K562 (cell line): ENCODE results near the gene HS3ST3B1. TPM values are rescaled to one million over a fixed set of nuclear protein-coding genes. Genes with fewer than 3 reads are reported as not detected.

Experiments used
- BHLHE40 ChIP-seq: IDR thresholded peaks from 2 replicates; pipeline ENCODE4 v1.6.1; 2011; ENCODE audit warnings: low read length, improper control_type of control experiment
- CBX3 ChIP-seq, 2 experiments: IDR thresholded peaks; 1 replicate in 1 of 2; 2 replicates in 1 of 2; pipeline ENCODE4 v1.6.1; 2012; ENCODE audit warnings: inconsistent platforms in 2 of 2, low read length in 2 of 2, borderline replicate concordance in 1 of 2, control low read depth in 1 of 2
- CCNT2 ChIP-seq: IDR thresholded peaks from 2 replicates; pipeline ENCODE4 v1.6.1; 2011; ENCODE audit warnings: borderline replicate concordance, low read depth, mild to moderate bottlenecking, moderate library complexity, mixed read lengths, low read length; ENCODE audit not compliant: insufficient read length; ENCODE audit errors: extremely low read depth
- E2F6 ChIP-seq, 2 experiments: IDR thresholded peaks; 2 replicates each; pipeline ENCODE4 v1.6.1; 2011; ENCODE audit warnings: borderline replicate concordance in 1 of 2, control low read depth in 1 of 2, low read depth in 1 of 2, low read length in 1 of 2, mild to moderate bottlenecking in 1 of 2, mixed read lengths in 1 of 2, moderate library complexity in 1 of 2; ENCODE audit not compliant: insufficient read depth in 1 of 2, insufficient read length in 1 of 2, poor library complexity in 1 of 2, severe bottlenecking in 1 of 2; ENCODE audit errors: extremely low read depth in 1 of 2
- HNRNPH1 ChIP-seq: fragments of 200-400 bp; formaldehyde crosslinking; optimal IDR thresholded peaks from 2 replicates; pipeline ENCODE3; 2017; ENCODE audit warnings: low read depth, mild to moderate bottlenecking, low read length, moderate library complexity
- HNRNPLL ChIP-seq: fragments of 200-400 bp; formaldehyde crosslinking; IDR thresholded peaks from 2 replicates; pipeline ENCODE4 v1.6.1; 2017; ENCODE audit warnings: low read length, low read depth, mild to moderate bottlenecking; ENCODE audit not compliant: poor library complexity, severe bottlenecking
- KDM5B ChIP-seq: fragments of 200-600 bp; sonication (generic); IDR thresholded peaks from 2 replicates; pipeline ENCODE4 v1.6.1; 2012; ENCODE audit warnings: low read depth, mild to moderate bottlenecking, moderate library complexity, low read length, control low read depth, inconsistent platforms; ENCODE audit not compliant: insufficient replicate concordance
- L3MBTL2 ChIP-seq: fragments of 450-650 bp; IDR thresholded peaks from 2 replicates; pipeline ENCODE4 v1.6.1; 2016; ENCODE audit warnings: mild to moderate bottlenecking, moderate library complexity
- NCOA6 ChIP-seq: fragments of 450-650 bp; IDR thresholded peaks from 2 replicates; pipeline ENCODE4 v1.6.1; 2017; ENCODE audit warnings: mild to moderate bottlenecking
- NR2C2 ChIP-seq, 2 experiments: fragments of 200-800 bp in 1 of 2; sonication (Bioruptor generic) in 1 of 2; sonication (generic) in 1 of 2; formaldehyde crosslinking in 1 of 2; IDR thresholded peaks; 2 replicates each; pipeline versions ENCODE4 v1.6.1 to v1.8.0; 2016 to 2022; ENCODE audit warnings: mild to moderate bottlenecking in 1 of 2, missing compliant biosample characterization in 1 of 2, missing genetic modification characterization in 1 of 2, missing genetic modification reagents in 1 of 2
- NRF1 ChIP-seq, 2 experiments: fragments of 450-650 bp; IDR thresholded peaks in 1 of 2; conservative IDR thresholded peaks in 1 of 2; 2 replicates each; pipeline ENCODE4 v1.6.1; 2014; ENCODE audit warnings: mild to moderate bottlenecking in 2 of 2
- POLR2G ChIP-seq: fragments of 200-400 bp; formaldehyde crosslinking; IDR thresholded peaks from 2 replicates; pipeline ENCODE4 v1.6.1; 2017; ENCODE audit warnings: low read depth, mild to moderate bottlenecking, antibody characterized with exemption, low read length, moderate library complexity
- RBBP5 ChIP-seq: fragments of 200-600 bp; sonication (generic); IDR thresholded peaks from 2 replicates; pipeline ENCODE4 v1.6.1; 2012; ENCODE audit warnings: borderline replicate concordance, mild to moderate bottlenecking, low read length, control low read depth, inconsistent platforms; ENCODE audit not compliant: insufficient read depth, poor library complexity, severe bottlenecking
- SOX6 ChIP-seq: fragments of 450-650 bp; IDR thresholded peaks from 2 replicates; pipeline ENCODE4 v1.6.1; 2014; ENCODE audit warnings: mild to moderate bottlenecking
- TAF9B ChIP-seq: fragments of 450-650 bp; IDR thresholded peaks from 2 replicates; pipeline ENCODE4 v1.6.1; 2018; ENCODE audit warnings: mild to moderate bottlenecking; ENCODE audit not compliant: partially characterized antibody
- XRCC4 ChIP-seq: IDR thresholded peaks from one replicate; pipeline ENCODE4 v1.6.1; 2011; ENCODE audit not compliant: insufficient read depth, insufficient read length; ENCODE audit errors: extremely low read depth
- ZBTB33 ChIP-seq: sonication (generic); formaldehyde crosslinking; IDR thresholded peaks from 2 replicates; pipeline ENCODE4 v1.8.1; 2023; ENCODE audit warnings: mild to moderate bottlenecking, missing genetic modification reagents
- ZNF24 ChIP-seq: fragments of 450-650 bp; IDR thresholded peaks from 2 replicates; pipeline ENCODE4 v1.6.1; 2016
- polyA plus RNA-seq, 8 experiments: library from polyadenylated mRNA; depleted of rRNA in 4 of 8; stranded (reverse) in 5 of 8; unstranded in 3 of 8; fragments of >200 nt; fragmentation: Nextera tagmentation in 2 of 8; fragmentation: Illumina TruSeq in 1 of 8; extraction: Ambion mirVana in 2 of 8; extraction: Trizol in 1 of 8; gene quantifications; 2 replicates each; pipeline versions ENCODE4 v1.2.1 to v1.2.3, GENCODE V29; 2011 to 2014; ENCODE audit warnings: inconsistent platforms in 1 of 8, missing spikeins in 1 of 8
- total RNA-seq, 7 experiments: library from RNA; depleted of rRNA in 6 of 7; stranded (reverse); fragments of >200 nt in 6 of 7; fragmentation: Illumina TruSeq in 2 of 7; extraction: Trizol in 2 of 7; gene quantifications; 2 replicates each; pipeline versions ENCODE4 v1.2.1 to v1.2.3, GENCODE V29; 2011 to 2021; ENCODE audit warnings: low replicate concordance in 1 of 7
- TF ChIP-seq, protein P1 (sequence below): sonication (generic); formaldehyde crosslinking; IDR thresholded peaks from 2 replicates; pipeline ENCODE4 v1.5.0; 2020; ENCODE audit warnings: missing genetic modification reagents
- TF ChIP-seq, protein P2 (sequence below): fragments of 450-650 bp; IDR thresholded peaks from 2 replicates; pipeline ENCODE4 v1.6.1; 2016; ENCODE audit warnings: antibody characterized with exemption

The HS3ST3B1 gene
- total and polyA plus RNA-seq, 9 of the 15 experiments (the other 6 are each of a cell fraction or from before 2014, with no cell fraction given): 1.9 to 12.9 (median 3.7) TPM

DNA sequence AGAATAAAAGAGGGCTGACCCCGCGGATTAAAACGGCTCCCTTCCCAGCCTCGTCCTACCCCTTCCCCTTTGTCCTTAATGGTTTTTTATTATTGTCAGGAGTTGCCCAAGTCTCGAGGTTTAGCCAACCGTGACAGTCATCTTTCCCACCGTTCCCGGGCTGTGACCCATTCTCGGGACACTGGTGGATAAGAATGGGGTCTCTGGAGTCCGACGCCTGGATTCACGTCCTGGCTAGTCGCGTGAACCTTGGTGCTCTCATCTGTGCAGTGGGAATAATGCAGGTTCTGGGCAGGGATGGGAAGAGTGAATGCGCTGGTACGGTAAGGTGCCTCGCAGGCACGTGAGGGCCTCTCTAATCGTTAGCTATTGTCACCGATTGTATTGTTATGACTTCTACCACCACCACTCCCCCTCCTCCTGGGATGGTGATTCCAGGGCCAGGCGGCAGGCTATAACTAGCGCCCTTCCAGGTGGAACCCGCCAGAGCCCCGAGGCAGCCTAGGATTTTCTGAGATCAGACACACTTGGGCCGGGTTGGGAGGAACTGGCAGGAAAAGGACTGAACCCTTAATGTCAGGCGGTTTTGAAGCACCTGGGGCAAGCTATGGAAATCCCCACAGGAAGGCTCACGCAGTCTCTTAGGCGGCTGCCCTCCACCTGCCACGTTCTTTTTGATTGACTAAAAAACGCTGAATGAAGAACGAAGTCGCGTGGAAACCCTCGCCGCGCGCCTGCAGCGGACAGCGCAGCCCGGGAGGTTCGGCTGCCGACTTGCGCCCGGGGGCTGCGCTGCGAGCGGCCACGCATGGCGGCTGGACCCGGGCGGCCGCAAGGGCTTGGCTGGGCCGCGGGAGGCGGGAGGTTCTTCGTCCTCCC is 2.7 kb downstream of the HS3ST3B1 start (continued):
- TF ChIP-seq ZNF24 (no peak), TAF9B (no peak), HNRNPH1 (no peak), BHLHE40 (peak; percentile 80), XRCC4 (no peak), RBBP5 (peak; percentile 48), E2F6 (IDR thresholded peaks at IDR 0.05; ENCODE audit: borderline replicate concordance in 1 of 2, extremely low read depth in 1 of 2, insufficient read depth in 1 of 2, insufficient read length in 1 of 2, low read depth in 1 of 2, low read length in 1 of 2, poor library complexity in 1 of 2, severe bottlenecking in 1 of 2) (peak in 1 of 2 experiments; percentile 24), KDM5B (peak; percentile 37), CBX3 (IDR thresholded peaks at IDR 0.05; ENCODE audit: borderline replicate concordance in 1 of 2, low read length in 2 of 2) (no peak), CCNT2 (peak; percentile 23), HNRNPLL (peak; percentile 87), NRF1 (conservative IDR thresholded peaks at IDR 0.05 in 1 of 2, IDR thresholded peaks at IDR 0.05 in 1 of 2) (peak; percentile 36 to 58; a peak in 2 of 4 replicates), ZBTB33 (CRISPR knock-in tag) (peak; percentile 82), SOX6 (peak; percentile 85), L3MBTL2 (peak; percentile 72; the same call in 1 of the 2 replicates), NR2C2 (CRISPR knock-in tag; IDR thresholded peaks at IDR 0.05) (no peak), NR2C2 (tag; IDR thresholded peaks at IDR 0.05) (no peak), NCOA6 (no peak), POLR2G (peak; percentile 46)
- TF ChIP-seq, protein P1, sequence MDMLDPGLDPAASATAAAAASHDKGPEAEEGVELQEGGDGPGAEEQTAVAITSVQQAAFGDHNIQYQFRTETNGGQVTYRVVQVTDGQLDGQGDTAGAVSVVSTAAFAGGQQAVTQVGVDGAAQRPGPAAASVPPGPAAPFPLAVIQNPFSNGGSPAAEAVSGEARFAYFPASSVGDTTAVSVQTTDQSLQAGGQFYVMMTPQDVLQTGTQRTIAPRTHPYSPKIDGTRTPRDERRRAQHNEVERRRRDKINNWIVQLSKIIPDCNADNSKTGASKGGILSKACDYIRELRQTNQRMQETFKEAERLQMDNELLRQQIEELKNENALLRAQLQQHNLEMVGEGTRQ: no peak
- TF ChIP-seq, protein P2, sequence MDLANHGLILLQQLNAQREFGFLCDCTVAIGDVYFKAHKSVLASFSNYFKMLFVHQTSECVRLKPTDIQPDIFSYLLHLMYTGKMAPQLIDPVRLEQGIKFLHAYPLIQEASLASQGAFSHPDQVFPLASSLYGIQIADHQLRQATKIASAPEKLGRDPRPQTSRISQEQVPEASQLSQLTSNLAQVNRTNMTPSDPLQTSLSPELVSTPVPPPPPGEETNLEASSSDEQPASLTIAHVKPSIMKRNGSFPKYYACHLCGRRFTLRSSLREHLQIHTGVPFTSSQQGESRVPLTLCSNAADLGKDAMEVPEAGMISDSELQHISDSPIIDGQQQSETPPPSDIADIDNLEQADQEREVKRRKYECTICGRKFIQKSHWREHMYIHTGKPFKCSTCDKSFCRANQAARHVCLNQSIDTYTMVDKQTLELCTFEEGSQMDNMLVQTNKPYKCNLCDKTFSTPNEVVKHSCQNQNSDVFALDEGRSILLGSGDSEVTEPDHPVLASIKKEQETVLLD: no peak
